22Rv1 (cell line): ENCODE measurements around the gene PLAC8L1.

Source experiments
- ZFX ChIP-seq: fragments of 450-650 bp; IDR thresholded peaks from 2 replicates; pipeline ENCODE4 v1.6.1; 2017; ENCODE audit warnings: antibody characterized with exemption, borderline replicate concordance
- TF ChIP-seq, protein P1 (sequence below): fragments of 450-650 bp; IDR thresholded peaks from 2 replicates; pipeline ENCODE4 v1.5.1; 2017; ENCODE audit warnings: mild to moderate bottlenecking

DNA sequence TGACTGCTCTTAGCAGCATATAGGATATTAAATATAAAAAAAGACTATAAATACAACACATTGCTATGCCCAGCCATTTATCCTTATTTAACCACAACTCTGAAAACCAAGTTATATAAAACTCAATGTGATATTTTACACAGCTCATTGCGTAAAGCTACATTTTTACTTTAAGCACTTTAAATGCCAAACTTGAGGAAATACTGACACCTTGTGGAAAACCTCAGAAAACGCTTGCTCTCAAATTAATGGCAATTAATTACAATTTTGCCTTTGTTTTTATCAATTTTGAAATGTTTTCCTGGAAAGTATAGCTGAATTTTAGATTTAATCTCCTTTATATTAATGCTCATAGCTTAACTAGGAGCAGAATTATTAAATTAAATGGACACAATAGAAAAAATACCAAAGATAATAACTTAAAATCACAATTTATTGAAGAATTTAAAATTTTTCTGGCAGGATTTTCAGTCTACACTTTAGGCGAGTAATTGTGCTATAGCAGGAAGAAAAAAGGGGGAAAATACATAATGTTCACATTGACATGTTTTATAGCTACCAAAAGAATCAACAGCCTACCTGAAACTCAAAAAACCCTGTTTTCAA lies 25.2 kb upstream of the PLAC8L1 start:
- TF ChIP-seq, protein P1, sequence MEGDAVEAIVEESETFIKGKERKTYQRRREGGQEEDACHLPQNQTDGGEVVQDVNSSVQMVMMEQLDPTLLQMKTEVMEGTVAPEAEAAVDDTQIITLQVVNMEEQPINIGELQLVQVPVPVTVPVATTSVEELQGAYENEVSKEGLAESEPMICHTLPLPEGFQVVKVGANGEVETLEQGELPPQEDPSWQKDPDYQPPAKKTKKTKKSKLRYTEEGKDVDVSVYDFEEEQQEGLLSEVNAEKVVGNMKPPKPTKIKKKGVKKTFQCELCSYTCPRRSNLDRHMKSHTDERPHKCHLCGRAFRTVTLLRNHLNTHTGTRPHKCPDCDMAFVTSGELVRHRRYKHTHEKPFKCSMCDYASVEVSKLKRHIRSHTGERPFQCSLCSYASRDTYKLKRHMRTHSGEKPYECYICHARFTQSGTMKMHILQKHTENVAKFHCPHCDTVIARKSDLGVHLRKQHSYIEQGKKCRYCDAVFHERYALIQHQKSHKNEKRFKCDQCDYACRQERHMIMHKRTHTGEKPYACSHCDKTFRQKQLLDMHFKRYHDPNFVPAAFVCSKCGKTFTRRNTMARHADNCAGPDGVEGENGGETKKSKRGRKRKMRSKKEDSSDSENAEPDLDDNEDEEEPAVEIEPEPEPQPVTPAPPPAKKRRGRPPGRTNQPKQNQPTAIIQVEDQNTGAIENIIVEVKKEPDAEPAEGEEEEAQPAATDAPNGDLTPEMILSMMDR = peak; percentile 75
- TF ChIP-seq ZFX = no peak
